CD4-positive, alpha-beta T cell treated with Interferon gamma for 1 hour (primary cell): ENCODE data around the gene EYS.
"Not testable (repeated sequence)": the region's sequence is repeated elsewhere in the genome, so short reads cannot be mapped to it uniquely, and the experiment has no call there.

ENCODE experiments used
- DNase-seq: peaks from one replicate; pipeline ENCODE4 v3.0.0-alpha.2; 2020

Gene EYS

GRCh38 chr6:63862486-63863198 is 1844.4 kb downstream of the EYS start:
- no peak for DNase-seq

DNA sequence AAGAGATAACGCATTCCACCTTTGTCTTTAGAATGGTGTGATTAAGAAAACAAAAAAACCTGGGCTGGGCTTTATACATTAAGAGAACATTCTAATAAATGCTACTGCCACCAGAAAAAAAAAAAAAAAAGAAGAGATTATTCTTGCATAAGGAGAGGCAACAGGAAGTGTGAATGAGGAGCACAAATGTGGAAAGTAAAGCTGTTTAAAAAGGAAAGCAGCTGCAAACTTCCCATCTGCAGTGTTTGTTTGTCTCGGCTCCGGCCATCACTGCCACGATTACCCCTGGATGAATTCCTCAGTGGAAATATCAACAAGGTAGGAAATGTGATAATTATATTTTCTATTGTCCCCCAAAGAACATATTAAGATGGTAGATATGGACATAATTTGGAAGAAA is 1847.5 kb downstream of the EYS start:
- DNase-seq = no peak

GRCh38 chr6:63858691-63859090 is 1848.3 kb downstream of the EYS start:
- DNase-seq = no peak

DNA sequence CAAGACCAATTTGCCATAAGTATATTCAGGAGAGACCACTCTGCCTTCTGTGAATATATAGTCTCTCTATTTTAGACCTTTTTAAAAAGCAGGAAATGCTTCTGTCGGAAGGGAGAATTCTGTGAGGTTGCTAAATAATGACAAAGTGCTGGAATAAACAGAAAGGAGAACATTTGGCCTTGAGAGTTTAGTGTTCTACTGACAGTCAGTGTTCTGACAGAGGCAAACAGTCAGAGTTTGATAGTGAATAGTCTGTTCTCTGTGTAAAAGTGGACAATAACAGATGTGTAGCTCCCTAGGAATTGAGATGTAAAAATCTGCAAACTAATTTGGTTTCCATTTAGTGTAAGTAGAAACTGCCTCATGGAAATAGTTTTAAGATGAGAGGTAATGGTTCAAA is 1850.8 kb downstream of the EYS start:
- DNase-seq = no peak

GRCh38 chr6:63844287-63844686 is 1862.7 kb downstream of the EYS start:
- no peak for DNase-seq

DNA sequence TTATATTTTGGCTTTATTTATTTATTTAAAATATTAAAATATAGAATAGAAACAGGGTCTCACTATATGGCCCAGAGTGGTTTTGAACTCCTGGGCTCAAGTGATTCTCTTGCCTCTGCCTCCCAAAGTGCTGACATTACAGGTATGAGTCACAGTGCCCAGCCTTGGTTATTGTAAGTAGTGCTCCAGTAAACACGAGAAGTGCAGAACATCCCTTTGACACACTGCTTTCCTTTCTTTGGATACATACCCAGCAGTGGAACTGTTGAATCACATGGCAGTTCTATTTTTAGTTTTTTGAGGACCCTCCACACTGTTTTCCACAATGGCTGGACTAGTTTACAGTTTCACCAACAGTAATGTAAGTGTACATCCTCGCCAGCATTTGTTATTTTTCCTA is 1867.5 kb downstream of the EYS start:
- no peak for DNase-seq

GRCh38 chr6:63828678-63829077 is 1878.3 kb downstream of the EYS start:
- DNase-seq = not testable (repeated sequence)

GRCh38 chr6:63824722-63825121 is 1882.3 kb downstream of the EYS start:
- DNase-seq = no peak

GRCh38 chr6:63821442-63821841 is 1885.6 kb downstream of the EYS start:
- DNase-seq = no peak

- DNase-seq = no peak
Measured at GRCh38 chr6:63819831-63820230, 1887.2 kb downstream of the EYS start.

GRCh38 chr6:63817492-63818050 is 1889.5 kb downstream of the EYS start:
- DNase-seq = no peak

DNA sequence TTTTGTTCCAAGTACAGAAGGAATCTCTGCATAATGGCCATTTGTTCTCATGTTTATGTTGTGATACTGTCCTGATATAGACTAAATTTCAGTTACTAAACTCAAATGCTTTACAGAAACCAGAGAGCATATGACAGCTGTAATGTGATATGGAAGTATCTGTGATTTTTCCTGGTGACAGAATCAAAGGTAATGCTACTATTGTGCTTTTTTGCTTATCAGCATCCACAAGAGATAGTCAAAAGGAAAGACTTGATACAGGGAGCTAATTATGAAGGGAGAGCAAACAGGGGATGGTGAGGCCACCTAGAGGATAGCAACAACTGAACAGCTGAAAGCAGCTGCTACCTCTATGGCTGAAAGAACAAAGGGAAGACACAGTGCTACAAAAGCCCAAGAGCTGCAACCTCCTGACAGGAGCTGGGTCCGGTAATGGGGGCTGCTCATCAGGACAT is 1890.0 kb downstream of the EYS start:
- DNase-seq = no peak

DNA sequence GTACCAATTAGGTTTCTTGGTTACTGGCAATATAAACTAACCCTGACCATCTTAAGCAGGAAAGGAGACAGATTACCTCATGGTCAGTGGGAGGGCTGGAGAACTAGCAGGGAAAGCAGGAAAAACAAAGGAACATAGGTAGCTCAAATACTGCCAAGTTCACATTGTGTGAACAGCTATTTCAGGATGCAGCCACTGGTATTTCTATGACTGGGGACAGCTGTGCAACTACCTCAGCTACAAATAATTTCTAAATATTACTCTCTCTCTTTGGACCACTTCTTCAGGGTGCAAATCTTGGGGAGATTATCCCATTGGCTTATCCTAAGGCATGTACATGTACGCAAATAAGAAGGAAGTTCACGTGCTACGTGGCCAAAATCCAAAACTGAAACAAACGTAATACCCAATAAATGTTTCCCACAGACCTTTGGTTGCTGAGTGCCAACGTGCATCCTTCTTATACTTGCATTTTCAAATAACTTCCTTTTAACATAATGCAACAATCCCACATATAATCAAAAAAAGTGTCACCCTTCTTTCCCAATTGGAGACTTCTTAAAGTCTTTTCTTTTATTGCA is 1890.5 kb downstream of the EYS start:
- DNase-seq = no peak

DNA sequence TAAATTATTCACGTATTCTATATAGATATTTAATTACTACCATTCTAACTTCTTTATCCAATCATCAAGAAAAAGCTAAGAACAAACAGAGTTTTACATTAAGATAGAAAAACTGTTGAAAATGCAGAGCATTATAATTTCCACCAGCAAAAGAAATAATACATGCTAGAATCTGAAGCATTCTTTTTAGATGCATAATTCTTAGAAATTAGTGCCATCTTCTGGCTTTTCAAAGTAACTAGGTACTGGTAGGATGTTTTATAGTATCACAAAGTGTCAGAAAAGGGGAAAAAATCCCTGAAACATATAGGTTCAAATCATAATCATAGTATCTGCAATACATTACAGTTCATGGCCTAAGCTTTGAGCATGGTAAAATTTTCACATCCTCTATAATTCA is 1892.6 kb downstream of the EYS start:
- no peak for DNase-seq

- no peak for DNase-seq
Measured at GRCh38 chr6:63813566-63814120, 1893.4 kb downstream of the EYS start.

DNA sequence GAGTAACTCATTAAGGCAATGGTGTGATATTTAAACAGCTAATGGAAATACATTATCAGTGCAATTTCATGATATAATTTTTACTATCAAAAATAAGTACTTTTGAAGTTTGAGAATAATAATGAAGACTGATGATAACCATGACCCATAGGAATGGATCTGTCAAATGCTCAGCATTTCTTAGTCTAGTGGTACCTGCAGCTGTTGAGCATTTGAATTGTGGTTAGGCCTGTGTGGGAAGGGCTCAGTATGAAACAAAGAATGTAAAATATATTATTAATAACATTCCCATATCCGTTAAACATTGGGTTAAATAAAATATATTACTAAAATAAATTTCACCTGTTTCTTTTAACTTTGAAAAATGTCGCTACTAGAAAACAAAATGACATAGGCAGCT is 1898.5 kb downstream of the EYS start:
- no peak for DNase-seq

- DNase-seq = no peak
Measured at GRCh38 chr6:63807056-63807455, 1900.0 kb downstream of the EYS start.

GRCh38 chr6:63806573-63806913 is 1900.5 kb downstream of the EYS start:
- no peak for DNase-seq

DNA sequence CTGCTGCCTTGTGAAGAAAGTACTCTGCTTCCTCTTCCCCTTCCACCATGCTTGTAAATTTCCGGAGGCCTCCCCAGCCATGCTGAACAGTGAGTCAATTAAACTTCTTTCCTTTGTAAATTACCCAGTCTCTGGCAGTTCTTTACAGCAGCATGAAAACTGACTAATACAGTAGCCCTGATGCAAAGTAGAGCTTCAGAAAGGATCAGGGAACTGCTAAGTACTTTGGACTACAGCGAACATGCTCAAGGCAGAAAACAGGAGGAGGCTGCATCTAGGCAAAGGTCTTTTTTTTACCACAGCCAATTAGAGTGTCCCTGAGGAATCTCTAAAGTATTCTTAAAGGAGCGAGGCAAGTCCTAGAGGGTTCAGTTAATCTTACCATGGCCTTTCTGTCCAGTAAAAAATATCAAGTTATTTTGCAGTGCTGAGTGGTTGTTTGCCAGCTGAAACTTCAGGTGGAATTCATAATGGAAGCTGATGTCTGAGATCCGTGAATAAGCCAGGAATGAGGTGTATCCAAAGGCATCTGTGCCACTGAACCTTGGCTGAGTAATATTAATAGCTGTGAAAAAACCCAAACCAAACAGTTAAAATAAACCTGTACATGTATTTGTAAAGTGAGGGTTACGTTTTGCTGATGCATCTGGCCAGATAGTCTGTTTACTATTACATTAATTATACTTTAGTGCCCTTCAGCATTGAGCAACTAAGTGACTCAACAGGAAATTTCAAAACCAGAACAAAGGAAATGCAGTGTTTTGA is 1901.0 kb downstream of the EYS start:
- peak; percentile 17 for DNase-seq

DNA sequence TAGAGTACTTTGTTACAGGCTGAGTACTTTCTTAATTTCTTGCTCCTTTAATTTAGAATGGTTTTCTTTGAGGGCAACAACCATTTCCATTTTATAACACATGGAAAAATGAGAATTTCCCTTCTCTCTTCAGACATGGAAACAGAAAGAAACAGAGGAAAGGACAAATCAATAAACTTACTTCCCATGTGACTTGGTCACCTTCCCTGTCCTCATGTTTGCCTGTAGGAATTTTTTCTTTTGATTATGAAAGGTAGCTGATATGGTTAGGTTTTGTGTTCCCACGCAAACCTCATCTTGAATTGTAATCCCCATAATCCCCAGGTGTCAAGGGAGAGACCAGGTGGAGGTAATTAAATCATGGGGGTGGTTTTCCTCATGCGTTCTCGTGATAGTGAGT is 1901.7 kb downstream of the EYS start:
- DNase-seq = no peak

DNA sequence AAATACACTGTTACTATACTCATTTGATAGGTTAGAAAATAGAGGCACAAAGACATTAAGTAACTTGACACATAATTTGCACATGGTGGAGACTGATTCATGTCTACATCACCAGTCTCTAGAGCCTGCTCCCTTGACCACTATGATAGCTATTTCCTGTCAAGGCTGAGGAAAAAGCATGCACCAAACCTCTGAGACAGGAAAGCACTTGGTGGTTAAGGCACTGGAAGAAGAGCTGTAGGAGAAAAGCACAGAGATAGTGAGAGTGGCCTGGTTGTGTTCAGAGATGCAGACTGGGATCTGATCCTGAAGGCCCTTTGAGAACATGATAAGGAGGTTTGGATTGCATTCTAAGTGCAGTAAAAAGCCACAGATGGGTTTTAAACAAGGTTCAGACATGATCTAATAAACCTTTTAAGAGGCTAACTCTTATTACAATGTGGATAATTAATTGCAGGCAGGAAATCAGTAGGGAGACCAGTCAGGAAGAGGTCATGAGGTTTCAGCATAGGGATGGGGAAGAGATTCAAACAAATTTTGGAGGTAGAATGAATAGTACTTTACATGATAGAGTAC is 1902.6 kb downstream of the EYS start:
- DNase-seq = no peak

DNA sequence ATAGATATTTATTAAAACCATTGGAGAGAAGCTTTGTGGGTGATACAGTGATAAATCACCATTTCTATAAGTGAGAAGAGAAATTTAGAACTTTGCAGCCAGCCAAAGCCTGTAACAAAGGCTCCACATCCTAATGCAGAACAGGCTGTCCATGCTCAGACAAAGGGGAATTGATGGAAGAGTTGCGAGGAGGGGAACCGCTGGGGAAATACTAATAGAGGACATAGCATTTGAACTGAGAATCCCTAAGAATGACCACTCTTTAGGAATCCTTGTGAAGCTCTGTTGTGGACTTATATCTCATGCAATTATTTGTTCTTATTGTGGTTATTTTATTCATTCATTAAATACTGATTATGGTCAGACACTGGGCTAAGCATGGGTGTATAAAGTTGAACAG is 1903.7 kb downstream of the EYS start:
- DNase-seq = no peak

DNA sequence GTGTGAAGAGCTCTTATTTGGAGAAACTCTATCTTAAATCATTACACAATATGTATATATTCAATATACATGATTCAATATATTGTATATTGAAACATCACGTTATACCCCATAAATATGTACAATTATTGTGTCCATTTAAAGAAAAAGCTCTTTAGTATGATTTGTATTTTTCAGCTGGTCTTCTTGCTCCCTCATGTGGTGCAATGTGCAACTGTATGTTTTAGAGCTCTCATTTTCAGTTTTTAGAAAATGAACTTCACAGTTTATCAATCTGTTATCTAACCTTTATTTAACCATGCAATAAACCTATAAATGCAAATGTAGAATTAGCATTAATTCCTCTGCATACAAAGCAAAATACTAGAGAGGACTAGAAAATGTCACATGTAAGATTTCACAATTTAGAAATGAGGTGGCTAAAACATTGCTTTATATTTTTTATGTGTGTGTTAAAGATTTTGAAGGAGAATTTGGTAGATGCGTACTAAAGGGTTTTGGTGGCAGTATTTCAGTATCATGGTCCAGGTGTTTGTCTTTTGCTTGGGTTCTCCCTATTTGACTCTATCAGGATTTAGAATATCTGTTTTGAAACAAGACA is 1904.3 kb downstream of the EYS start:
- no peak for DNase-seq
